ENCODE measurements around the gene P2RY11. TPM values are rescaled to one million over a fixed set of nuclear protein-coding genes. Genes with fewer than 3 reads are reported as not detected.

P2RY11 gene
- total RNA-seq, 4 donors from 2014 or later: 2.9 to 9.2 (median 5.8) TPM

- Histone ChIP-seq H3K27ac (peak overlapping the region; percentile 26 to 78 (median 44)), H3K9me3 (no peaks in the 10 kb centered on the region), H3K36me3 (peaks cover 70 to 100% (median 73%) of the 10 kb centered on the region in 3 donors), H3K27me3 (no peaks in the 10 kb centered on the region), H3K4me1 (no peaks in the 10 kb centered on the region), H3K4me3 (no peak overlapping the region)
- intact Hi-C loops (cut with DNase I): no loop called here
- 100% methylated on average over 3 to 4 of the region's 18 CpGs for WGBS, 2 donors
- no peak for DNase-seq
- TF ChIP-seq CTCF (IDR thresholded peaks at IDR 0.05): no peak
- no peak for TF ChIP-seq POLR2A (IDR thresholded peaks at IDR 0.05)
Measured at GRCh38 chr19:10141973-10142372, 30.5 kb downstream of the P2RY11 start.

GRCh38 chr19:10142701-10143375 is 31.3 kb downstream of the P2RY11 start:
- DNase-seq: no peak
- H3K9me3 ChIP-seq: no peaks in the 10 kb centered on the region
- peaks cover 61 to 100% (median 65%) of the 10 kb centered on the region in 3 donors for H3K36me3 ChIP-seq
- H3K27me3 ChIP-seq: no peaks in the 10 kb centered on the region
- no peak overlapping the region for H3K4me3 ChIP-seq
- H3K4me1 ChIP-seq: no peaks in the 10 kb centered on the region
- 68 to 78% methylated on average over 13 of the region's 15 CpGs for WGBS, 2 donors
- TF ChIP-seq CTCF (IDR thresholded peaks at IDR 0.05): peak in 1 of 6 experiments; percentile 16
- no peak for TF ChIP-seq POLR2A (IDR thresholded peaks at IDR 0.05)
- intact Hi-C loops (cut with DNase I): no loop called here
- peak overlapping the region; percentile 26 to 78 (median 58) for H3K27ac ChIP-seq

GRCh38 chr19:10143681-10144080 is 32.2 kb downstream of the P2RY11 start:
- H3K27ac ChIP-seq: peak overlapping the region in 2 of 4 donors; percentile 56 to 78
- H3K4me1 ChIP-seq: no peaks in the 10 kb centered on the region
- no peaks in the 10 kb centered on the region for H3K27me3 ChIP-seq
- no peak for DNase-seq
- 87% methylated on average over 10 to 11 of the region's 11 CpGs for WGBS, 2 donors
- peaks cover 53 to 100% (median 57%) of the 10 kb centered on the region in 3 donors for H3K36me3 ChIP-seq
- no peak for TF ChIP-seq CTCF (IDR thresholded peaks at IDR 0.05)
- no peak for TF ChIP-seq POLR2A (IDR thresholded peaks at IDR 0.05)
- intact Hi-C loops (cut with DNase I): no loop called here
- no peaks in the 10 kb centered on the region for H3K9me3 ChIP-seq
- no peak overlapping the region for H3K4me3 ChIP-seq

GRCh38 chr19:10144361-10144760 is 32.9 kb downstream of the P2RY11 start:
- TF ChIP-seq CTCF (IDR thresholded peaks at IDR 0.05) (no peak), POLR2A (IDR thresholded peaks at IDR 0.05) (no peak)
- DNase-seq: no peak
- Histone ChIP-seq H3K9me3 (no peaks in the 10 kb centered on the region), H3K27me3 (no peaks in the 10 kb centered on the region), H3K27ac (no peak overlapping the region), H3K4me3 (no peak overlapping the region), H3K36me3 (peaks cover 52 to 100% (median 52%) of the 10 kb centered on the region in 3 donors), H3K4me1 (no peaks in the 10 kb centered on the region)
- 87% methylated on average over 5 to 10 of the region's 10 CpGs for WGBS, 2 donors
- intact Hi-C loops (cut with DNase I): no loop called here

GRCh38 chr19:10145031-10145430 is 33.5 kb downstream of the P2RY11 start:
- intact Hi-C loops (cut with DNase I): no loop called here
- no peak for TF ChIP-seq CTCF (IDR thresholded peaks at IDR 0.05)
- TF ChIP-seq POLR2A (IDR thresholded peaks at IDR 0.05): no peak
- H3K9me3 ChIP-seq: no peaks in the 10 kb centered on the region
- peaks cover 46 to 100% (median 51%) of the 10 kb centered on the region in 3 donors for H3K36me3 ChIP-seq
- no peak for DNase-seq
- H3K4me1 ChIP-seq: no peaks in the 10 kb centered on the region
- no peak overlapping the region for H3K27ac ChIP-seq
- no peaks in the 10 kb centered on the region for H3K27me3 ChIP-seq
- H3K4me3 ChIP-seq: no peak overlapping the region
- WGBS, 2 donors: 87 to 90% methylated on average over 3 to 4 of the region's 10 CpGs

Measured in esophagus squamous epithelium (tissue), 5 donors.